Subcutaneous adipose tissue (tissue), 4 donors: Measurements from ENCODE around the gene RASIP1. TPM values are rescaled to one million over a fixed set of nuclear protein-coding genes. Genes with fewer than 3 reads are reported as not detected.

ENCODE experiments used
- total RNA-seq, 4 donors: library from RNA; depleted of rRNA; stranded (reverse); fragments of >200 nt; gene quantifications; one replicate each; pipeline ENCODE4 v1.1.0, GENCODE V29; 2016
- TF ChIP-seq, protein P1 (sequence below): fragments of 450-650 bp; IDR thresholded peaks from one replicate; pipeline ENCODE4 v1.5.1; 2016; ENCODE audit warnings: low read depth, mild to moderate bottlenecking, control low read depth, antibody characterized with exemption, moderate library complexity

Gene RASIP1
- total RNA-seq, 4 donors from 2014 or later = 4.1 to 38.1 (median 11.5) TPM

- TF ChIP-seq, protein P1, sequence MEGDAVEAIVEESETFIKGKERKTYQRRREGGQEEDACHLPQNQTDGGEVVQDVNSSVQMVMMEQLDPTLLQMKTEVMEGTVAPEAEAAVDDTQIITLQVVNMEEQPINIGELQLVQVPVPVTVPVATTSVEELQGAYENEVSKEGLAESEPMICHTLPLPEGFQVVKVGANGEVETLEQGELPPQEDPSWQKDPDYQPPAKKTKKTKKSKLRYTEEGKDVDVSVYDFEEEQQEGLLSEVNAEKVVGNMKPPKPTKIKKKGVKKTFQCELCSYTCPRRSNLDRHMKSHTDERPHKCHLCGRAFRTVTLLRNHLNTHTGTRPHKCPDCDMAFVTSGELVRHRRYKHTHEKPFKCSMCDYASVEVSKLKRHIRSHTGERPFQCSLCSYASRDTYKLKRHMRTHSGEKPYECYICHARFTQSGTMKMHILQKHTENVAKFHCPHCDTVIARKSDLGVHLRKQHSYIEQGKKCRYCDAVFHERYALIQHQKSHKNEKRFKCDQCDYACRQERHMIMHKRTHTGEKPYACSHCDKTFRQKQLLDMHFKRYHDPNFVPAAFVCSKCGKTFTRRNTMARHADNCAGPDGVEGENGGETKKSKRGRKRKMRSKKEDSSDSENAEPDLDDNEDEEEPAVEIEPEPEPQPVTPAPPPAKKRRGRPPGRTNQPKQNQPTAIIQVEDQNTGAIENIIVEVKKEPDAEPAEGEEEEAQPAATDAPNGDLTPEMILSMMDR = no peak
Measured at GRCh38 chr19:48713864-48714755, 26.3 kb downstream of the RASIP1 start.

- TF ChIP-seq, protein P1 = no peak
Measured at GRCh38 chr19:48713041-48713863, 27.2 kb downstream of the RASIP1 start.

DNA sequence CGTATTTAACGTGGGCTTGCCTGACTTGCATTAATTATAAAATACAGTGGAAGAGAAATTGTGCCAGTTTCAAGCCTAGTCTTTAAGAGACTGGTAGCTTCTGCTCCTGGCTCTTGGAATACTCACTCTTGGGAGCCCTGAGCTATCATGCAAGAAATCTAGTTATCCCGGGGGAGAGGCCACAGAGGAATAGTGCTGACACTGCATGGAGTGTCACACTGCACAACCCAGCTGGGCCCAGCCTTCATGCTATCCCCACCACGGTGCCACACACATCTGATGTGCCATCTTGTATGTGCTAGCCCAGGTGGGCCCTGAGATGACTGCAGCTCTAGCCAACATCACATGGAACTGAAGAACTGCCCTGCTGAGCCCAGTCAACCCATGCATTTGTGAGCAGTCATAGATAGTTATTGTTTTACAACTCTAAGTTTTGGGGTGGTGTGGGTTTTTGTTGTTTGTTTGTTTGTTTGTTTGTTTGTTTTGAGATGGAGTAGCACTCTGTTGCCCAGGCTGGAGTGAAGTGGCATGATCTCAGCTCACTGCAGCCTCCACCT is 29.2 kb downstream of the RASIP1 start:
- TF ChIP-seq, protein P1 = no peak

DNA sequence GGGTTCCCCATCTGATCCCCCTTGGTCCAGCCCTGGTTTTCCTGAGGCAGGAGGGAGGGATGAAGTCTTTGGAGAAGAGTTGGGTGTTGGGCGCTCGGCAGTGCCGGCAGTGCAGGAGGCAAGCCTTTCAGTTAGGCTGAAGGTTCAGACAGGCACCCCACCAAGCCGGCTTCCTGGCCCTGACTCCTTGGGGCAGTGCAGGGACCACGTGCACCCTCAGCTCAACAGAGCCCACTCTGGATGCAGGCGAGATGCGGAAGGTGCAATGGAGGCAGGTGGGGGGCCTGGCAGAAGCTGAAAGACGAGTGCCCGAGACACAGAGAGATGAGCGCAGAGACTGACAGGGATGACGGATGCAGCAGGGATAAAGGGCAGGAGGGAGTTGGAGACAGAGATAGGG is 31.9 kb downstream of the RASIP1 start:
- TF ChIP-seq, protein P1 = no peak

GRCh38 chr19:48705431-48705830 is 35.0 kb downstream of the RASIP1 start:
- TF ChIP-seq, protein P1 = no peak

DNA sequence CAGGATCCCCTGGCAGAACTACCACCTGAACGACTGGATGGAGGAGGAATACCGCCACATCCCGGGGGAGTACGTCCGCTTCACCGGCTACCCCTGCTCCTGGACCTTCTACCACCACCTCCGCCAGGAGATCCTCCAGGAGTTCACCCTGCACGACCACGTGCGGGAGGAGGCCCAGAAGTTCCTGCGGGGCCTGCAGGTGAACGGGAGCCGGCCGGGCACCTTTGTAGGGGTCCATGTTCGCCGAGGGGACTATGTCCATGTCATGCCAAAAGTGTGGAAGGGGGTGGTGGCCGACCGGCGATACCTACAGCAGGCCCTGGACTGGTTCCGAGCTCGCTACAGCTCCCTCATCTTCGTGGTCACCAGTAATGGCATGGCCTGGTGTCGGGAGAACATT is 37.1 kb downstream of the RASIP1 start:
- TF ChIP-seq, protein P1 = no peak

DNA sequence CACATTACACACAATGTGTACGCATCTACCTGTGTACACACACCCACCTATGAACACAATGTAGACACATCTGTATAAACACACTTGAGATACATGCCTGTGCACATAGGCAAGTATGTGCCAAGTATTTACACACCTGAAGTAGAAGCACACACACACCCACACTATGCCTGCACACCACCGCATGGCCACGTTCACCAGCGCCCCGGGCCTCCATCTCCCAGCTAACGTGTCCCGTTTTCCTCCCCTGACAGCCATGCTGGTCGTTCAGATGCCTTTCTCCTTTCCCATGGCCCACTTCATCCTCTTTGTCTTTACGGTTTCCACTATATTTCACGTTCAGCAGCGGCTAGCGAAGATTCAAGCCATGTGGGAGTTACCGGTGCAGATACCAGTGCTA is 37.7 kb downstream of the RASIP1 start:
- TF ChIP-seq, protein P1 = no peak
